GM12875 (cell line): ENCODE results near the gene ANO4.

Source experiments
- H3K4me3 ChIP-seq: one replicate; pipeline ENCODE4 v1.5.1; 2011; ENCODE audit warnings: low read depth, low read length, control low read depth
- CTCF ChIP-seq: IDR thresholded peaks from 2 replicates; pipeline ENCODE4 v1.5.1; 2011; ENCODE audit warnings: low read depth, mild to moderate bottlenecking, control low read depth, inconsistent platforms, low read length, moderate library complexity, borderline replicate concordance; ENCODE audit not compliant: insufficient read depth

Gene ANO4

GRCh38 chr12:101074940-101075680 is 280.5 kb downstream of the ANO4 start:
- H3K4me3 ChIP-seq, result no peak overlapping the region
- TF ChIP-seq CTCF, result no peak

GRCh38 chr12:101076921-101077320 is 282.3 kb downstream of the ANO4 start:
- no peak overlapping the region for H3K4me3 ChIP-seq
- TF ChIP-seq CTCF, result no peak

GRCh38 chr12:101077791-101078528 is 283.4 kb downstream of the ANO4 start:
- TF ChIP-seq CTCF, result no peak

GRCh38 chr12:101078536-101079285 is 284.1 kb downstream of the ANO4 start:
- no peak for TF ChIP-seq CTCF
- H3K4me3 ChIP-seq, result no peak overlapping the region

More at GRCh38 chr12:101077791-101078528, 283.4 kb downstream of the ANO4 start:
- H3K4me3 ChIP-seq, result no peak overlapping the region

- no peak overlapping the region for H3K4me3 ChIP-seq
- TF ChIP-seq CTCF, result no peak
Measured at GRCh38 chr12:101082706-101083105, 288.1 kb downstream of the ANO4 start.

GRCh38 chr12:101086490-101087135 is 292.0 kb downstream of the ANO4 start:
- TF ChIP-seq CTCF, result no peak

More at GRCh38 chr12:101086490-101087135, 292.0 kb downstream of the ANO4 start:
- H3K4me3 ChIP-seq, result no peak overlapping the region
